Nephron (organoid): Measurements from ENCODE around the gene HPD.

Source experiments
- H3K27ac Mint-ChIP-seq, 3 experiments: 2 replicates each; pipeline ENCODE4 v1.8.0; 2020; ENCODE audit warnings: mixed read lengths in 3 of 3, mild to moderate bottlenecking in 2 of 3, moderate library complexity in 1 of 3
- H3K27me3 Mint-ChIP-seq: 2 replicates; pipeline ENCODE4 v1.8.0; 2021; ENCODE audit warnings: low read depth, mild to moderate bottlenecking, moderate library complexity, mixed read lengths
- H3K36me3 Mint-ChIP-seq: 2 replicates; pipeline ENCODE4 v1.8.0; 2020; ENCODE audit warnings: low read depth, mixed read lengths
- H3K4me1 Mint-ChIP-seq: 2 replicates; pipeline ENCODE4 v1.8.0; 2020; ENCODE audit warnings: mixed read lengths
- H3K4me3 Mint-ChIP-seq, 3 experiments: 2 replicates each; pipeline ENCODE4 v1.8.0; 2020; ENCODE audit warnings: mild to moderate bottlenecking in 3 of 3, mixed read lengths in 3 of 3, moderate library complexity in 2 of 3
- H3K9me3 Mint-ChIP-seq: 2 replicates; pipeline ENCODE4 v1.8.0; 2020; ENCODE audit warnings: mixed read lengths
- TF ChIP-seq, protein P1 (sequence below), 3 experiments: fragments of 200-600 bp; sonication (generic); IDR thresholded peaks; one replicate each; pipeline ENCODE4 v1.5.0; 2021; ENCODE audit warnings: antibody characterized with exemption in 3 of 3; ENCODE audit not compliant: unreplicated experiment in 3 of 3

HPD gene

DNA sequence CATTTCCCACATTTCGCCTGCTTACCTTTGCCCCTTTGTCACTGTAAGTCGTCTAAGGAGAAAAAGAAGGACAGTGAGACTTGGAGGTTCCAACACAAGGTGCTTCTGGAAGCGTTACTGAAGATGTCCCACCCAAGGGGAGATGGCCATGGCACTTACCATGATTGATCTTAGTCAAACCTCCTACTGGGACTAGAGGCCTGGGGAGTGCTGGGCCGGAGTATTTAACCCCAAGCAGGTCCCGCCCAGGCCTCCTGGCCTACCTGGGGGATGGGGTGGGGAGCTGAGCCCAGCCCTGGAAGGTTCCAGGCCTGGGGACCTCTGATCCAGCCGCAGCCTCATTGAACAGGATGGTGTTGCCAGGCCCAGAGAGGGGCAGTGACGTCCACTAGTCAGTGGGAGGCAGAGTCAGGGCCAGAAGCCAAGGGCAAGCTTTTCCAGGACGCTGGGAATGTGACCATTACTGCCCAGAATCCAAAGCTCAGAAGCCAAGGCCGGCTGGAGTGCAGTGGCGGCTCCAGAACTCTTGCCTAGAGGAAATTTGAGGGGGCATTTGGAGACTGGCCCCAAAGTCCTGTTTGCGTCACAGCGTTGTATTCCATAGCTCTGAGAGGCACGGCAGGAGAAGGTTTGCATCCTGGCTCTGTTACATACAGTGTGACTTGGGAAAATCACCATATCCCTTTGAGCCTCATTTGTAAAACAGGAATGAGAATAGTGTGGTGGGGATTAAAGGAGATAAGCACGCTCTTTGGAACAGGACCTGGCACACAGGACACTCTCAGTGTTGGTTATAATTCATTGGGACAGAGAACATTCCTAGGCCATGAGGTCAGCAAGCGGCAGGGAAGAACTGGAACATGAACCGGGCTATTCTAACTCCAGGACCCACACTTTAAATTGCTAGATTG lies at the start of gene HPD:
Gene HPD, minus strand, starts transcription at position 198 of the 911 bp plus-strand sequence. Its CDS starts 36 bp downstream, at position 162.
- peaks cover 8% of the 10 kb centered on the region for H3K27me3 Mint-ChIP-seq

DNA sequence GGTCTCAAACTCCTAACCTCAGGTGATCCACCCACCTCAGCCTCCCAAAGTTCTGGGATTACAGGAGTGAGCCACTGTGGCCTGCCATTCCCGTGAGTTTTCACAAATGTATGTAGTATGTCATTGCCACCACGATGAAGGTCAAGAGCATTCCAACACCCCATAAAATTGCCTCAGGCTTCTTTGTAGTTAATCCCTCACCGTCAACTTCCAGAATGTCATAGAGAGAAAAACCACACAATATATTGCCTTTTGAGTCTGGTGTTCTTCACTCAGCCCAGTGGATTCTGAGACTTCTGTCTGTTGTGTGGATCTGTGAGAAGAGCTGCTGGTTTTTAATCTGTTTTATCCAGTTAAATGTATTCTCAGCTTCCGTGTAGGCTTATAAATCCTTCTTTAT lies 47.1 kb upstream of the HPD start:
- Mint-ChIP-seq H3K36me3 (peaks cover 63% of the 10 kb centered on the region), H3K4me1 (no peaks in the 10 kb centered on the region), H3K27ac (peak overlapping the region in 1 of 3 experiments; percentile 50), H3K9me3 (no peaks in the 10 kb centered on the region), H3K4me3 (no peak overlapping the region), H3K27me3 (no peaks in the 10 kb centered on the region)
- TF ChIP-seq, protein P1, sequence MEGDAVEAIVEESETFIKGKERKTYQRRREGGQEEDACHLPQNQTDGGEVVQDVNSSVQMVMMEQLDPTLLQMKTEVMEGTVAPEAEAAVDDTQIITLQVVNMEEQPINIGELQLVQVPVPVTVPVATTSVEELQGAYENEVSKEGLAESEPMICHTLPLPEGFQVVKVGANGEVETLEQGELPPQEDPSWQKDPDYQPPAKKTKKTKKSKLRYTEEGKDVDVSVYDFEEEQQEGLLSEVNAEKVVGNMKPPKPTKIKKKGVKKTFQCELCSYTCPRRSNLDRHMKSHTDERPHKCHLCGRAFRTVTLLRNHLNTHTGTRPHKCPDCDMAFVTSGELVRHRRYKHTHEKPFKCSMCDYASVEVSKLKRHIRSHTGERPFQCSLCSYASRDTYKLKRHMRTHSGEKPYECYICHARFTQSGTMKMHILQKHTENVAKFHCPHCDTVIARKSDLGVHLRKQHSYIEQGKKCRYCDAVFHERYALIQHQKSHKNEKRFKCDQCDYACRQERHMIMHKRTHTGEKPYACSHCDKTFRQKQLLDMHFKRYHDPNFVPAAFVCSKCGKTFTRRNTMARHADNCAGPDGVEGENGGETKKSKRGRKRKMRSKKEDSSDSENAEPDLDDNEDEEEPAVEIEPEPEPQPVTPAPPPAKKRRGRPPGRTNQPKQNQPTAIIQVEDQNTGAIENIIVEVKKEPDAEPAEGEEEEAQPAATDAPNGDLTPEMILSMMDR (IDR thresholded peaks at IDR 0.05; ENCODE audit: unreplicated experiment in 3 of 3), result no peak

More for the DNA sequence above, at the start of gene HPD:
- peak within 1 kb of the TSS in 1 of 3 experiments; percentile 26 for H3K4me3 Mint-ChIP-seq
- no peaks in the 10 kb centered on the region for H3K36me3 Mint-ChIP-seq
- TF ChIP-seq, protein P1 (IDR thresholded peaks at IDR 0.05; ENCODE audit: unreplicated experiment in 3 of 3), result no peak
- H3K27ac Mint-ChIP-seq, result peak within 1 kb of the TSS; percentile 73 to 80 (median 78)
- peaks cover 22% of the 10 kb centered on the region for H3K4me1 Mint-ChIP-seq
- H3K9me3 Mint-ChIP-seq, result no peaks in the 10 kb centered on the region

DNA sequence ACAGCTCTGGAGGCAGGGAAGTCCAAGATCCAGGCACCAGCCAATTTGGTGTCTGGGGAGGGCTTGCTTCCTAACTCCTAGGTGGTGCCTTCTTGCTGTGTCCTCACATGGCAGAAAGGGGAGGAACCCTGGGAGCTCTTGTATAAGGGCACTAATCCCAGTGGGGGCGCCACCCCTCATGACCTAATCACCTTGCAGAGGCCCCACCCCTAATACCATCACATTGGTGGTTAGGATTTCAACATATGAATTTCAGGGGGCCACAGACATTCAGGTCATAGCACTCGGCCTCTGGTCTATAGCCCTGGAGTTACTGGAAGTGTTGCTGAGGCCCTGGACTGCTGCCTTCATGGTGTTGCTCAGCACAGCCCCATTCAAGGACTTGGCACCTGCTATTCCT lies 44.5 kb upstream of the HPD start:
- Mint-ChIP-seq H3K4me1 (no peaks in the 10 kb centered on the region), H3K36me3 (peaks cover 60% of the 10 kb centered on the region), H3K27ac (no peak overlapping the region), H3K9me3 (no peaks in the 10 kb centered on the region), H3K4me3 (no peak overlapping the region), H3K27me3 (no peaks in the 10 kb centered on the region)
- TF ChIP-seq, protein P1 (IDR thresholded peaks at IDR 0.05; ENCODE audit: unreplicated experiment in 3 of 3), result no peak

DNA sequence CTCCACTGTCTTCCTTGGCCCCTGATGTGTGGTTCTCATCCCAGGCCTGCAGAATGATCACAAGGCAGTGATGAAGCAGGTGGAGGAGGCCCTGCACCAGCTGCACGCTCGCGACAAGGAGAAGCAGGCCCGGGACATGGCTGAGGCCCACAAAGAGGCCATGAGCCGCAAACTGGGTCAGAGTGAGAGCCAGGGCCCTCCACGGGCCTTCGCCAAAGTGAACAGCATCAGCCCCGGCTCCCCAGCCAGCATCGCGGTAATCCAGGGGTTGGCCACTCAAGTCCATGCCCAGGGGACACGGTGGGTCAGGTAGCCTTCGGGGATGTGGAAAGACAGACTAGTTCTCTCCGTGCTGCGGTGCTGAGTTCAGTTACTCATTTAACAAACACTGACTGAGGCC lies 40.9 kb upstream of the HPD start:
- no peak overlapping the region for H3K4me3 Mint-ChIP-seq
- no peaks in the 10 kb centered on the region for H3K9me3 Mint-ChIP-seq
- no peaks in the 10 kb centered on the region for H3K27me3 Mint-ChIP-seq
- H3K36me3 Mint-ChIP-seq, result peaks cover 57% of the 10 kb centered on the region
- TF ChIP-seq, protein P1 (IDR thresholded peaks at IDR 0.05; ENCODE audit: unreplicated experiment in 3 of 3), result no peak
- H3K27ac Mint-ChIP-seq, result peak overlapping the region in 1 of 3 experiments; percentile 33
- H3K4me1 Mint-ChIP-seq, result peaks cover 5% of the 10 kb centered on the region

DNA sequence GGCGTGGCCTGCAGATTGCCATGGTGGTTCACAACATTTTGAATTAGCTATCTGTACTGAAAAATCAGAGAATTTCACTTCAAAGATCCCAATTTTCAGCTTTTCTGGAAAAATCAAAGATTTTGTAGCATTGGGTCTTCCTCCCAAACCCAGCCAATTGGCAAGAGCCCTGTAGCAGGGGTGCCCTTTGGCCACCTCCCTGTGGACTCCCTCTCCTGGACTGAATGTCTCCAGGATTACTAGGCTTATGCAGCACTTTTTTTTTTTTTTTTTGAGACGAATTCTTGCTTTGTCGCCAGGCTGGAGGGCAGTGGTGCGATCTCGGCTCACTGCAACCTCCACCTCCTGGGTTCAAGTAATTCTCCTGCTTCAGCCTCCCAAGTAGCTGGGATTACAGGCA lies 39.6 kb upstream of the HPD start:
- Mint-ChIP-seq H3K4me3 (no peak overlapping the region), H3K4me1 (peaks cover 18% of the 10 kb centered on the region), H3K27me3 (no peaks in the 10 kb centered on the region), H3K36me3 (peaks cover 59% of the 10 kb centered on the region), H3K9me3 (no peaks in the 10 kb centered on the region), H3K27ac (no peak overlapping the region)
- TF ChIP-seq, protein P1 (IDR thresholded peaks at IDR 0.05; ENCODE audit: unreplicated experiment in 3 of 3), result no peak
